Keratinocyte (primary cell): ENCODE results near the gene CACNG7. TPM values are rescaled to one million over a fixed set of nuclear protein-coding genes. Genes with fewer than 3 reads are reported as not detected.

Source experiments
- DNase-seq: peaks from one replicate; pipeline ENCODE4 v3.0.0-alpha.2; 2011; ENCODE audit warnings: low read depth, missing footprints, low spot score
- FAIRE-seq: peaks from 2 replicates; lab custom pipeline; 2011; peaks lifted over from hg19 to GRCh38; lab: Jason Lieb, UNC
- H2AFZ ChIP-seq: 2 replicates; pipeline ENCODE4 v1.6.0; 2012; ENCODE audit warnings: low read length, control low read depth, inconsistent platforms; ENCODE audit not compliant: control insufficient read depth
- H3K27ac ChIP-seq: 2 replicates; pipeline ENCODE4 v1.5.1; 2011; ENCODE audit warnings: low read length; ENCODE audit not compliant: control insufficient read depth, insufficient read depth
- H3K27me3 ChIP-seq: 3 replicates; pipeline ENCODE4 v1.6.0; 2011; ENCODE audit warnings: low read length; ENCODE audit not compliant: control insufficient read depth, insufficient read depth; ENCODE audit errors: extremely low read depth
- H3K36me3 ChIP-seq, 2 experiments: 2 replicates in 1 of 2; 3 replicates in 1 of 2; pipeline ENCODE4 v1.5.1; 2011; ENCODE audit warnings: low read length in 2 of 2, mild to moderate bottlenecking in 1 of 2; ENCODE audit not compliant: control insufficient read depth in 2 of 2, insufficient read depth in 2 of 2; ENCODE audit errors: extremely low read depth in 1 of 2
- H3K4me1 ChIP-seq: 3 replicates; pipeline ENCODE4 v1.5.1; 2011; ENCODE audit warnings: low read length; ENCODE audit not compliant: control insufficient read depth, insufficient read depth; ENCODE audit errors: extremely low read depth
- H3K4me2 ChIP-seq: 3 replicates; pipeline ENCODE4 v1.6.0; 2011; ENCODE audit warnings: low read depth, low read length; ENCODE audit not compliant: control insufficient read depth, insufficient read depth; ENCODE audit errors: extremely low read depth
- H3K4me3 ChIP-seq, 3 experiments: fragments of 200-600 bp in 1 of 3; sonication (generic) in 1 of 3; 2 replicates in 2 of 3; 3 replicates in 1 of 3; pipeline ENCODE4 v1.5.1; 2011 to 2016; ENCODE audit warnings: low read length in 3 of 3, mild to moderate bottlenecking in 3 of 3, control low read depth in 2 of 3, inconsistent platforms in 1 of 3, low read depth in 1 of 3, mixed read lengths in 1 of 3, mixed run types in 1 of 3, moderate library complexity in 1 of 3; ENCODE audit not compliant: control insufficient read depth in 2 of 3, insufficient read depth in 2 of 3; ENCODE audit errors: extremely low read depth in 1 of 3
- H3K79me2 ChIP-seq: 2 replicates; pipeline ENCODE4 v1.6.0; 2012; ENCODE audit warnings: low read length; ENCODE audit not compliant: control insufficient read depth, insufficient read depth
- H3K9ac ChIP-seq: 3 replicates; pipeline ENCODE4 v1.6.0; 2011; ENCODE audit warnings: low read length; ENCODE audit not compliant: control insufficient read depth, insufficient read depth; ENCODE audit errors: extremely low read depth
- H3K9me1 ChIP-seq: 3 replicates; pipeline ENCODE4 v1.6.0; 2011; ENCODE audit warnings: low read length; ENCODE audit not compliant: control insufficient read depth, insufficient read depth; ENCODE audit errors: extremely low read depth
- H3K9me3 ChIP-seq: 2 replicates; pipeline ENCODE4 v1.5.1; 2012; ENCODE audit warnings: low read depth, low read length; ENCODE audit not compliant: control insufficient read depth
- H4K20me1 ChIP-seq: 3 replicates; pipeline ENCODE4 v1.6.0; 2011; ENCODE audit warnings: low read length; ENCODE audit not compliant: control insufficient read depth, insufficient read depth; ENCODE audit errors: extremely low read depth
- EZH2 ChIP-seq: IDR thresholded peaks from one replicate; pipeline ENCODE4 v1.6.1; 2012; ENCODE audit warnings: inconsistent platforms, mild to moderate bottlenecking, low read length, moderate library complexity
- dilution Hi-C: fragments of 300-500 bp; cut with MboI; formaldehyde crosslinking; loops from one replicate; pipeline ENCODE4 v1.7.0; 2020; ENCODE audit warnings: low sequenced_read_pairs; ENCODE audit not compliant: extremely low pct_ligation_motif_present
- polyA plus RNA-seq, 5 experiments: library from polyadenylated mRNA; depleted of rRNA in 3 of 5; stranded (reverse) in 3 of 5; stranded (forward) in 1 of 5; unstranded in 1 of 5; fragments of >200 nt; gene quantifications; 1 replicate in 1 of 5; 2 replicates in 3 of 5; 3 replicates in 1 of 5; pipeline versions ENCODE4 v1.2.1 to v1.2.3, GENCODE V29; 2011 to 2012; ENCODE audit warnings: missing spikeins in 2 of 5, low read depth in 1 of 5, low replicate concordance in 1 of 5
- TF ChIP-seq, protein P1 (sequence below), 3 experiments: IDR thresholded peaks in 1 of 3; conservative IDR thresholded peaks in 1 of 3; optimal IDR thresholded peaks in 1 of 3; 2 replicates in 2 of 3; 3 replicates in 1 of 3; pipeline versions ENCODE3 to v1.5.1; 2011; ENCODE audit warnings: low read length in 3 of 3, mild to moderate bottlenecking in 3 of 3, moderate library complexity in 2 of 3, control low read depth in 1 of 3, inconsistent platforms in 1 of 3; ENCODE audit not compliant: insufficient read depth in 2 of 3; ENCODE audit errors: extremely low read depth in 1 of 3

Gene CACNG7
- polyA plus RNA-seq, 1 donor (not counting 4 experiments of a cell fraction or from before 2014, with no cell fraction given): not detected

- no peak overlapping the region for H3K4me2 ChIP-seq
- dilution Hi-C loops: no loop called here
- peaks cover 42% of the 10 kb centered on the region for H3K27me3 ChIP-seq
- no peak overlapping the region for H3K9ac ChIP-seq
- H3K4me1 ChIP-seq: no peaks in the 10 kb centered on the region
- H3K4me3 ChIP-seq: no peak overlapping the region
- no peaks in the 10 kb centered on the region for H4K20me1 ChIP-seq
- H3K36me3 ChIP-seq: no peaks in the 10 kb centered on the region
- H3K79me2 ChIP-seq: no peaks in the 10 kb centered on the region
- FAIRE-seq (no peak), DNase-seq (no peak)
- no peak overlapping the region for H3K27ac ChIP-seq
- peak; percentile 45 for TF ChIP-seq EZH2
- TF ChIP-seq, protein P1, sequence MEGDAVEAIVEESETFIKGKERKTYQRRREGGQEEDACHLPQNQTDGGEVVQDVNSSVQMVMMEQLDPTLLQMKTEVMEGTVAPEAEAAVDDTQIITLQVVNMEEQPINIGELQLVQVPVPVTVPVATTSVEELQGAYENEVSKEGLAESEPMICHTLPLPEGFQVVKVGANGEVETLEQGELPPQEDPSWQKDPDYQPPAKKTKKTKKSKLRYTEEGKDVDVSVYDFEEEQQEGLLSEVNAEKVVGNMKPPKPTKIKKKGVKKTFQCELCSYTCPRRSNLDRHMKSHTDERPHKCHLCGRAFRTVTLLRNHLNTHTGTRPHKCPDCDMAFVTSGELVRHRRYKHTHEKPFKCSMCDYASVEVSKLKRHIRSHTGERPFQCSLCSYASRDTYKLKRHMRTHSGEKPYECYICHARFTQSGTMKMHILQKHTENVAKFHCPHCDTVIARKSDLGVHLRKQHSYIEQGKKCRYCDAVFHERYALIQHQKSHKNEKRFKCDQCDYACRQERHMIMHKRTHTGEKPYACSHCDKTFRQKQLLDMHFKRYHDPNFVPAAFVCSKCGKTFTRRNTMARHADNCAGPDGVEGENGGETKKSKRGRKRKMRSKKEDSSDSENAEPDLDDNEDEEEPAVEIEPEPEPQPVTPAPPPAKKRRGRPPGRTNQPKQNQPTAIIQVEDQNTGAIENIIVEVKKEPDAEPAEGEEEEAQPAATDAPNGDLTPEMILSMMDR (optimal IDR thresholded peaks at IDR 0.05 in 1 of 3, IDR thresholded peaks at IDR 0.05 in 1 of 3, conservative IDR thresholded peaks at IDR 0.05 in 1 of 3; ENCODE audit: extremely low read depth in 1 of 3, insufficient read depth in 2 of 3, low read length in 3 of 3): peak; percentile 57 to 92 (median 90)
- H3K9me3 ChIP-seq: no peaks in the 10 kb centered on the region
- no peaks in the 10 kb centered on the region for H3K9me1 ChIP-seq
- H2AFZ ChIP-seq: no peak overlapping the region
Observed at GRCh38 chr19:53906211-53907192, 2.6 kb upstream of the CACNG7 start.

DNA sequence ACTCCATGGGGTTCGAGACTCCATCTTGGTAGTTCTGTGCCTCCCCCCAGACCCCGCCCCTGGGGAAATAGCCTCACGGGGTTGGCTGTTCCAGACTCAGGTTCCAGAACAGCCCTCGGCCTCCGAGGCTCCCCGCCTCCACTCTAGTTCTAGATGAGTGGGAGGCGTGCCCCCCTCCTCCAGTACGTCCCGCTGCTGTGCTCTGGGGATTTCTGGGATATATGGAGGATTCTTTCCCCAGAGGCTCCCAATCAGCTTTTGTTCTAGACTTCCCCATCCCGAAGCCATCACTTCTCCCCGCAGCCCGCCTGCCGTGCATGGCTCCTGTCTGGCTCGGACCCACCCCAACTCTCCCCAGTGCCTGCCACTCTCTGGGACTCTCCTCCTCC, 1.9 kb upstream of the CACNG7 start:
- FAIRE-seq: no peak
- Histone ChIP-seq H3K36me3 (no peaks in the 10 kb centered on the region), H3K27ac (no peak overlapping the region), H3K4me1 (no peaks in the 10 kb centered on the region), H3K79me2 (no peaks in the 10 kb centered on the region), H3K9ac (no peak overlapping the region), H2AFZ (no peak overlapping the region), H3K9me3 (no peaks in the 10 kb centered on the region), H3K4me3 (no peak overlapping the region), H3K9me1 (no peaks in the 10 kb centered on the region), H4K20me1 (no peaks in the 10 kb centered on the region), H3K4me2 (no peak overlapping the region), H3K27me3 (peaks cover 42% of the 10 kb centered on the region)
- dilution Hi-C loops: no loop called here
- no peak for DNase-seq
- TF ChIP-seq, protein P1 (optimal IDR thresholded peaks at IDR 0.05 in 1 of 3, IDR thresholded peaks at IDR 0.05 in 1 of 3, conservative IDR thresholded peaks at IDR 0.05 in 1 of 3; ENCODE audit: extremely low read depth in 1 of 3, insufficient read depth in 2 of 3, low read length in 3 of 3): no peak
- peak; percentile 4 for TF ChIP-seq EZH2
